GM03348 (cell line): ENCODE data around the gene ANKFN1.
"Not testable (repeated sequence)": the region's sequence is repeated elsewhere in the genome, so short reads cannot be mapped to it uniquely, and the experiment has no call there.

Source experiments
- DNase-seq: peaks from one replicate; pipeline ENCODE4 v3.0.0; 2012; ENCODE audit warnings: low spot score

The ANKFN1 gene

DNA sequence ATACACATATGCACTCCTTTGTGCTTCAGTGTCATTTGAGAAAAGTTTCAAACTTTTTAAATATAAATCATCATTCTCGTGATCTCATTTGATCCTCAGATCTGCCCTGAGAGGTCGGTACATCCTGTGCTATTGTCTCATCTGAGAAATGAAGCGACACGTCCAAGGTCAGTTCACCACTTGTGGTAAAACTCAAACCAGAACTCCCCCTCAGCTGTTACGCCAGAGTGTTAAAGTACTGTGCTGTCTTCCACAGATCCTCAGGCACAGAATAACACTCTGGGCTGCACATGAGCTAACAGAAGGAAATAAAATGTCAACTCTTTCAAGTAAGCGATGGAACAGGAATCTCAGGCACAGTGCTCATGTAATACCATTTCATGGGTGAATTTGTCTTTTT, 31.4 kb downstream of the ANKFN1 start:
- no peak for DNase-seq

DNA sequence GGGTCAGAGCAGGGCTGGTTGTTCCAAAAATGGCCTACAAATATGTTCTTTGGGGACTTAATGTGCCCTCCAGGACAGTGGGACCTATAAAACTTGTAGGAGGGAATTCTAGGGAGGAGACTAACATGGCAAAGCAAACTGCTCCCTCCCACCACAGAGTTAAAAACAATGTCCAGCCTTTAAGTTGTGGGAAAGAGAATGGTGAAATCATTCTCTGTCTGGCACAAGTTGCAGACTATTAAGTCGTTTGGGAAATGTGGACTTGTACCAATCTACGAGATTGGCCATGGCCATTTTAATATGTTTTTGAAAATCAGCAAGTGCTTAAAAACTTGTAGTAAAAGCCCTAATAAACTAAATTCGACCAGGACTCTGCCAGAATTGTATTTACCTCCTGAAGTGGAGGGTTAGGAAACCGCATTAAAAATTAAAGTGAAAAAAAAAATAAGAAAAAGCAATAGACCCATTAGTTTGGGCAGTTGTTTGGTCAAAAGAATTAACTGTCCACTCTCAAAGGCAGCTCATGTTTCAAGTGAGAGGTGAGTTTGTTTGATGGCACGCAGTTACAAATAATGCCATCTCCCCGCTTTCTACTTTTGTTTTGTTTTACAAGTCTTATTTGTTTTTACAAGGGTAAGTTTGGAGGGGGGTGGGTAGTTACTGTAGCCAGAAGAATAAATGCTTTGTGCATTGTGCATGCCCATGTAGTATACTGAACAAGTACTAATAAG, 32.4 kb downstream of the ANKFN1 start:
- no peak for DNase-seq

DNA sequence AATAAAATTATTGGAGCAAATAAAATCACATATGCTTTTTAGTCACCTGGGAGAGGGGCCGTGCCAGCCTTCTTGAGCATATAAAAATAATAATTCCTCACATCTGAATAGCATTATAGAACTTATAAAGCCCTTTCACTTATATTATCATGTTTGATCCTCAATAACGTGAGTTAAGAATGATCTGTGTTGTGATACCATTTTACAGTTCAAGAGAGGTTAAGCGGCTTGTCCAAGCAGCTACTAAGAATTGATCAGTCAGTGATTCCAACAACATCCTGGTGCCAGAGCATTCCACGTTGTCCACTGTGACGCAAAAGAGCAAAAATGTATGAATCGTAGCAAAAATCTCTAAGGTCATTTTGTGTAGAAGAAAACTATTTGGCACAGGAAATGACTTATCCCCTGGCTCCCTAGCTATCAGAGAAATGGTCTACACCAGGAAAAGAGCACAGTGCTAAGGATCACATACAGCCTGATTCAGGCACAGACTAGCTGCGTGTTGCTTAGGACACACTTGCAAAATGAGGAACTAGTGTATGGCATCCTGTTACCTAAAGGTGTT, 33.0 kb downstream of the ANKFN1 start:
- peak; percentile 66 for DNase-seq

DNA sequence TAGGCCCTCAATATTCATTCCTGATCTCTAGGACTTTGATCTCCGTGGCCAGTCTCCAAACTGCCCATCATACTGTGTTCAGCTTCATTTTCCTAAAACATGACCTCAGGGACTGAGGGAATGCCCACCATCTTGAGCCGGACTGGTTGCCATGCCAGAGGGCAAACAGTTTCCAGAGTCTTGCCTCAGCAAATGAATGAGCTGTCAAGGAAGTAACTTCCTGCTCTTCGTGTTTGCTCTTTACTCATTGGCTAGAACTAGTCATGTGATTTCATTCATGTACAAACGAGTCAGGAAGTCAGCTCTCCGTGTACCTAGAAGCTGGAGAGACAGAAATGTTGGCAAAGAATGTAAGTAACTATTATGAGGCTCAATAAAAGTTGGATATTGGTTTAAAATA, 50.2 kb downstream of the ANKFN1 start:
- DNase-seq, result no peak

DNA sequence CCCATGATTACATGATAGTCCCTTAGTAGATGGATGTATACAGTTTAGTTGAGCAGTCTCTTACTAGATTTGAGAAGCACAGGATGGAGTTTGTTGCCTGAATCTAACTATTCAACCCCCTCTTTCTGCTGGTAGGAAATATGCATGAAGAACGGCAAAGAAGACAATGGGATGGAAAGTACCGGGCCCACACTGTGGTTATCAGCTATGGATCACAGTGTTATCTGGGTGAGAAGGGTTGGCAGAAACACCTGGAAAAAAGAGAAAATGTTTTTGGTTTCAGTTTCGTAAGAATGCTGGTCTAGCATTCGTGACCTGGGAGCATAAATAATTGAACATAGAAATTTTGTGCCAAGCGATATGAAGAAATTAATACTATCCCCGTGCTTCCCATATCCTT, 53.1 kb downstream of the ANKFN1 start:
- no peak for DNase-seq

DNA sequence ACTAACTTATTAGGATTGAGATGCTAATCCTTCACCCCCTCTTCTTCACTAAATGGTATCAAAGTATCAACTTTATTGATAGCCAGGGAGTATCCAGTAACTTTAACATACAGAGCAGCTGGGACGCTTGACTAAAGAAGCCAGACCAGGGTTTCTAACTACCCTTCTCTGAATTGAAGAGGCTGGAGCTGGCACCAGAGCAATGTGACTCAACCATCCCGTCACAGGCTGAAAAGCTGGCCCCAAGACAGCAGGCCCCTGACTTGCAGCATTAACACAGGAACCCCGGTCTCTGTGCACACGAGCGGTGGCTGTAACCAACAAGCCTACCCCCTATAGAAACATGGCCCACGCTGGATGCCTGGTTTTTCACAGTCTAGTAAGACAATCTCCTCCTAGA, 59.8 kb downstream of the ANKFN1 start:
- peak; percentile 11 for DNase-seq

DNA sequence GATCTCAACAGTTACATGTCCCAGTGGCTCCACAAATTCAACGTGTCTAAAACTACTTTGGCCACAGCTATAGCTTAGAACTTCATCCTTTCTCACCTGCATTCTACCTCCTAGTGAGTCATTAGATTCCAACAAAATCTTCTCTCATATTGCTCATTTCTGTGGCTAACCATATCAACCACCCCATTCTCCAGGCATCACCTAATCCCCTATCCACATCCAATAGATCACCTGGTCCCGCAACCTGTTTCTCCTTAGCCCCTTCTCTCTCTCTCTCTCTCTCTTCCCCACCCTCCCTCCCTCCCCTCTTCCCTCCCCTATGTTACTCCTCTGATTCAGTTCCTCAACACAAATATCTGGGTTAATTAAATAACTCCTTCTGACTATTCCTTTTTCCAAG, 64.6 kb downstream of the ANKFN1 start:
- DNase-seq, result no peak

DNA sequence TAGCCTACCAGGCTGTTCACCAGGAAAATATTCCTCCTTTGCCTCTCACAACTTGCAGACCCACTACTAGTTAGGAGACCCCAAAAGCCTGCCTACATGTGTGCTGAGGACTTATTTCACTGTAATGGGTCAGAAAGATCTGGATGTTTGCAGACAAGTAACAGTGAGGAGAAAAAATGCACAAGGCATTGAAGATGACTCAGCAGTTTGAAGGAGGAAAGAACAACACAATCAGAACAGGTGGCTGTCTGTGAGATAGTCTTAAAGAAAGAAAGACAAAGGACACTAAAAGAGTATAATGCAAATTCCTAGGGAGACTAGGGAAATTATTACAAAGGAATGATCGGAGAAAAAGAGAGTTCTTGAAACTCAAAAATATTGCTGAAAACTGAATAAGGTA, 69.0 kb downstream of the ANKFN1 start:
- DNase-seq, result no peak

DNA sequence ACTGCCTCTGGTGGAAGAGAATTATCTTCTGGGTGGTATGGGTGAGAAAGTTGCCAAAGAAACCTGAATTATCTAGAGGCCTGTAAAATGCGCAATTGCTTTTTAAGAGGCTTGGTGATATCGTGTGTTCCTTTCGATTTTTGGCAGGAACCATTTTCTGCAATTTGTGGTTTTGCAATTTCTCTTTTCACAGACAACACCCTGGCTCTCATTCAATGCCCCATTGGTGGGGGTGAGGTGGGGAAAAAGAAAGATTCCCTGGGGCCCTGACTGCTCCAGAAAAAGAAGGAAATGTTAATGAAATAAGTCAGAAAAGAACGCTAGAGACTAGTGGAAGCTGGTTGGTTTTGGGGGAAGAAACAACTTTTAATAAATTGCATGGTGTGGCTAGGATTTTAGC, 77.4 kb downstream of the ANKFN1 start:
- DNase-seq, result peak; percentile 33

DNA sequence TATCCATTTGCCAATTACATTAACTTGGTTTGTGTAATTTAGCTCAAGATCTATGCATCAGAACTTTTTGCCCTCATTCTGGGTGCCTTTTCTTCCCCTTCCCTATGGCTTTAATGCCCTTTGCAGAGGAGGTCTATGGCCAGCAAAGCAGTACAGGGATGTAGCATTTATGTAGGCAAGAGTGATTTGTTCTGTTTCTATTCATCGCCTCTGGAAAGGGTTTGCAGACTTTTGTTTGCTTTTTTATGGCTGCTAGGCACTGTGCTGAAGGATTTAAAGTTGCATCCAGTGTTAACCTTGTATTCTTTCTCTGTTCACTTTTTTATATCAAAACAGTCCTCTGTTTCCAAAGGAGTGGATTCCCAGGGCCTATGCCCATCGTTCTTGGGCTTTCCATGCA, 78.0 kb downstream of the ANKFN1 start:
- no peak for DNase-seq

DNA sequence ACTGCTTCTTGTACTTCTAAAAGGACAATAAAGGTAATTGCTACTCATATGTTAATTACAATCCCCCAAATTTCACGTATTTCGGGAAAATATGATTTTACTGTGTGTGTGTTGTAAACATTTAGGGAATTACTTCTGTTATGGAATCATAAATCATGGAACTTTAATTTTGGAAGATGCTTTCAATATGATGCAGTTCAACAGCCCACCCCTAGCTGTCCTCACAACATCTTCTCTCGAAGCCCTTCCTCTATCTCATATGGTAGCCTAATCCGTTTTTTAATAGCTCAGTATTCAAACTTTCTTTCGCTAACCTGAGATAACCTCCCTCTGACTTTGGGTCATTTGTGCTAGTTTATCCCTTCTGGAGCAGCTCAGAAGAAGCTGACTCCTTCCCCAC, 78.4 kb downstream of the ANKFN1 start:
- no peak for DNase-seq

DNA sequence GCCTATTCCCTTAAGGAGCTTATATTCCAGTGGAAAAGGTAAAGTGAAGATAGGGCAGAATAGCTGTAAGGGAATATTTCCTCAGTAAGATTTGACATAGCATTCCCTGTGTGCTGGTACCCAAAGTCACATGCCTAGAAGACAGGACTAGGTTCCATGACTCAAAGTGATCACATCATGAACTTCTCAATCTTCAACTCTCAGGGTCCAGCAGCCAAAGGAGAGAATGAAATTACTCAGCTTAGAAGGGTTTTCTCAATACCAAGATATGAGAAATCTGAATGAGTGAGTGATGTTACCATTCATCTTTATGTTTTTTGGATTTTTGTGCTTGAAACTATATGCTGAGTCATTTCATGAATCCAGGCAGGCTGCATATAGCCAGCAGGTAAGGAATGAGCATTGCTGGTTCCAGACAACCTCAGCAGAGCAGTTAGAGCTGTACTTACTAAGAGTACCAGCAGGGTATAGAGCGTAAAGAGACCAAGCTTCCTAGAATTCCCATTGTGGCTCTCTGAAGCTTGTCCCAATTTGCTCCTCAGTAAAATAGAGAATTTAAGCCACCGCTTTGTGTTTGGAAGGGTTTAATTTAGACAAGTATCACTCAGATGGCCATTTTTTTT, 91.1 kb downstream of the ANKFN1 start:
- DNase-seq, result no peak

DNA sequence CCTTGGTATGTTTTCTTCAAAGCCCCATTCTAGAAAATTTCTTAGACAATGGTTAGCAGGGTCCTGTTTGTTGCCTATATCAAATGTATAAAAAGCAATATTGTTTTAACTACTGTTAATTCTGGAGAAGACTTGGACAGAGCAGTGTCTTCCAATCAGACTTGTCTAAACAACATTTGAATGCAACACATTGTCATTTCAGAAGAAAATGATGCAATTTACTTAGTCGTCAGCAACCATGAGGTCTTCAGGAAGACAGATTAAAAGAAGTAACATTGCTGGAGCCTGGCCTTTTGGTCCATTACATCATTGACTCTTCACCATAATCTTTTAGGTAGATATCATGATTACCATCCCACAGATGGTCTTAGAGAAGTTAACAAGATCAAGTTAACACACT, 94.5 kb downstream of the ANKFN1 start:
- no peak for DNase-seq

DNA sequence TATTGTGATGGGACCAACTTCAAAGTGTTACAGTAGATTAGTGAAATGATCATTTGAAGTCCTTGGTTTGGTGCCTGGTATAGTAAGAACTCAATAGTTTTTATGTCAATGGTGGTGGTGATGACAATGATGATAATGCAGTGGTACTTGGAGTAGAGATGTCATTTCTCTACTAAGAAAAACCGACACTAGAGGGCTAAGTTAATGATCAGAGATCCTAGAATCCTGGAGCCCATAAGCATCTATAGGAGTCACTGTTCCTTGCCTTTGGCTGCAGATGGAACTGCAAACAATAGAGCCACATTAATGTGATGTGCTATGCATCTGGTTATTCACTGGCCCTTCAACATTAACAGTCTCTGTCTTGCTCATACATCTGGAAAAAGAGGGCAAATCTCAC, 103.8 kb downstream of the ANKFN1 start:
- DNase-seq, result no peak

DNA sequence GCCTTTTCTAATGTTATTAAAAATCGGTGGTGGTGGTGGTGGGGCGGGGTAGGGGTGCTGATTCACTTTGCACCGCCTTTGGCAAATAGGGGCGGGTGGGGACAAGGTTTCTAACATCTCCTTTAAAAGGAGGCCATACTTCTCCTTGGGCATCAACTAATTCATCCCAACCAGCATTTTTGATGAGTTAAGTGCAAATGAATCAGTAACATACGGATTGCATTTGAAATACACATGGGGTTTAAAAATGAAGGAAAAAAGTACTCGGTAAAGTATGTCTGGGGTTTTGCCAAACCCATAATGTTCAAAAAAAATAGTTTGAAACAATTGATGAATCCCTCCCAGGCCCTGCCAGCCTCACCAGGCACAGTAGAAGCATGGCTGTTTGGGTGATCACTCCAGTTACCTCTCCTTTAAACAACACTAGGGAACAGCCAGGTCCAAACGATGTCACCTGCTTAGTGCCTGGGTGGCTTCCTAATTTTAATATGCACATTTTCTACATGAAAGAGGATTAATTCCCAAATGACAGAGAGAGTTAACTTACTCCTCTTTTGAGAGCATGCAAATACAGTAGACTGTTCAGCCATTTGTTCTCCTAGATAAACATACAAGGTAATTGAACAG, 107.2 kb downstream of the ANKFN1 start:
- peak; percentile 21 for DNase-seq

DNA sequence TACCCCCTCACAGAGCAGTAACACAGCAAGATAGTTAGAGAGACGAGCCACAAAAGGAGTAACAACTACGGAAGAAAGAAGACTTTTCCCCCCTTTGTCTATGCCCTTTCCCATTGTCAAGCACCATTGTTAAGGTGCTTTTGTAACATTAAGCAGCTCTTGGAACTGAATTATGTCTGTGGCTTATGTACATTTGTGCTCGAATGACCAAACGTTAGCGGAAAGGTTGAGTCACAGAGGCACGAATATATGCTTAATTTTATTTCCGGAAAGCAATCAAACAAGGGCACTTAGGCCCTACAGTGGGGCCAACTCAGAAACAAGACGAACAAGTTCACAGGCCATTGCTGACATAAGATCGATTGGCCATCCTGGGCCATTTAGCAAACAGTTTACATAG, 109.5 kb downstream of the ANKFN1 start:
- DNase-seq, result no peak

DNA sequence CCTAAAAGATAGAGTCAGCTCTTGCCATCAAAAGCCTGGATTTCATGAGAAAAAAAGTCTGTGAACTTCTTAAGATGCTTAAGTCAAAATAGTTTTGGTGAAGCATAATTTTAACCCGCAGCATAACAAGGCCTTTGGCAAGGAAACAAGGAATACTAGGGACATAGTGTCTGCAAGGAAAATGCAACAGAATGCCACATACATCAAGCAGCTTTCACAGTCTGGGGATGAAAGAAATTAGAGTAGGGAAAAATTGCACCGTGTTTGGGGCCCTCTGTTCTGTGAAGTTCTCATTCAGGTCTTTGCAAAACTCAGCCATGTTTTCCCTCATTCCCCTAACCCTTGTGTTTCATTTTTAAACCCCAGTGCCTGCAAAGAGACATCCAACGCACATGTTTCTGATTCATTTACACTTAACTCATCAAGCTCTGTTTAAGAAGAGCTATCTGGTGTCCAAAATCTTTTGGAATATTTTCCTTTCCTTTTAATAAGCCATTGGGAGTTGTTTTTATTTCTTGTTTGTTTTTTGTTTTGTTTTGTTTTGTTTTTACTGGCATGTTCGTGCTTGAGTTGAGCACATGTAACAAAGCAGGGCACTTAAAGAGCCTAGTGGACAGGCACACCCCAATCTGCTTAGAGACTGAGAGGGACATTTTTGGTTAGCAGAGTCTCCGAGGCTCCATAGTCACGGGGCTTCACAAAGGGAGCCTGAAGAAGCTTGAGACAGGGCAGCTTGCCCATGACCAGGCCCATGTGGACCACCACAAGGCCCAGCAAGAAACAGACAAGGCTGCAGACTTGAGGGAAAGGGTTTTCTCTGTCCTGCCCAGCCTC, 116.5 kb downstream of the ANKFN1 start:
- DNase-seq, result peak; percentile 17

DNA sequence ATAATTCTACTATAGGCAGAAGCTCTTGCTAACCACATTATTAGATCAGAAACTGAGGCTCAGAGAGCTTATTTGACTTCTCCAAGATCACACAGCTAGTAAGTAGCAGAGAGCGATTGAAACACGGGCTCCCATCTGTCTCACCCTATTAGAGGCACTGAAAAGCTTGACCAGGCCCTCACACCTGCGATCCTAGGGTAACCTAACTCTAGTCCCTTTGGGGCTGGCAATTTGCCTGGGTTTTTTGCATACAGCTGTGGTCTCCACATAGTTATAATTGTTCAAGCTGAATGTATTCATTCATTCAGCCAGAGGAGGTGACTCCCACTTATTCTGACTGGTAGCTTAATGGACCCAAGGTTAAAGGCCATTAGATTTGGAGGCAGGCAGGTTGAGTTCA, 121.2 kb downstream of the ANKFN1 start:
- no peak for DNase-seq

DNA sequence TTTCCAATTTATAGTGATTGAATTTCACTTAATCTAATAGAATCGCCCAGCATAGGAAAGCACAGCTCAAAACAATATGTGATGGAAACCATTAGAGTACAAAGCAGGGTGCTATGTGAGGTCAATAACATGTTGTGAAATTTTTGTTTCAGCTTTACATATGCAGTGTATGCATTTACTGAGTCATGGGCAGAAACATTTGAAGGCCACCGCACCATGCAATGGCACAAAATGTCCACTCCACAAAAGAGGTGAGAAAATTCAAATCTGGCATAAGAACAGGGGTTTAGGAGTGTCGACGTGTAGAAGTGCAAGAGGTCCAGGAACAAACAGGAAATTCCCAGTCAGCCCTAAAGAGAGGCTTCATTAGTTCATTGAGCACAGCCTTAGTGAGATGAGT, 131.2 kb downstream of the ANKFN1 start:
- DNase-seq, result no peak

DNA sequence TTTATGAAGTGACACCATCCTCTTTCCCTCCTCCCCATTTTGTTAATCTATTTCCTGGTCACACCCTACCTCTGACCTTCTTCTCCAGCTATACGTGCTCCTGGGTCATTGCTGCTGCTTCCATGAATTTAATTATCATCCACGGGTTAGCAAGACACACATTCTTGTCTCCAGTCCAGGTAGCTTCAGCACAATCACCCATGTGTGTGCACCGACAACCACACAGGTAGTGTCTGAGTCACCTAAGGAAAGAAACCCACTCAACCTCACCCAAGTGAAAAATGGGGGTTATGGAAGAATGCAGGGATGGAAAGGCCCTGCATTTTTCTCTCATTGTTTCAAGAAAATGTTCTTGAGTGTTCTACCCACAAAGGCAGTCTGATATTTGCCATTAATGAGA, 135.5 kb downstream of the ANKFN1 start:
- not testable (repeated sequence) for DNase-seq

DNA sequence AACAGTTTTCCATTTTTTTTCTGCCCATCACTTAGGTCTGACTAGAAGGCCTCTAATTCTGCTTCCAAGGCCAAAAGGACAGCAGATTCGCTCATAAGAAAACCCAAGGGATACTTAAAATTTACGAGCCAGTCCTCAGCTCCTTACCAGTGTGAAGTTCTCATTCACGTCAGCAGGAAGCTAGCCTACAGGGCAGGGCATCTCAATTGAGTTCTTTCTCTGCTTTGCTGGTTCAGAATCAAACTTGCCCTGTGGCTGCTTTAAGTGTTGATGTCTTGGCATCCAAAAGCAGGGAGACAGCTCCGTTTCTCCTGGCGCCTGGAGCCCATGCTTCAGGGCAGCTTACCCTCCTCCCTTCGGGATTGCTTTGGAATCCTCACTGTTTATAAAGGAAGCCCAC, 136.0 kb downstream of the ANKFN1 start:
- DNase-seq, result no peak

DNA sequence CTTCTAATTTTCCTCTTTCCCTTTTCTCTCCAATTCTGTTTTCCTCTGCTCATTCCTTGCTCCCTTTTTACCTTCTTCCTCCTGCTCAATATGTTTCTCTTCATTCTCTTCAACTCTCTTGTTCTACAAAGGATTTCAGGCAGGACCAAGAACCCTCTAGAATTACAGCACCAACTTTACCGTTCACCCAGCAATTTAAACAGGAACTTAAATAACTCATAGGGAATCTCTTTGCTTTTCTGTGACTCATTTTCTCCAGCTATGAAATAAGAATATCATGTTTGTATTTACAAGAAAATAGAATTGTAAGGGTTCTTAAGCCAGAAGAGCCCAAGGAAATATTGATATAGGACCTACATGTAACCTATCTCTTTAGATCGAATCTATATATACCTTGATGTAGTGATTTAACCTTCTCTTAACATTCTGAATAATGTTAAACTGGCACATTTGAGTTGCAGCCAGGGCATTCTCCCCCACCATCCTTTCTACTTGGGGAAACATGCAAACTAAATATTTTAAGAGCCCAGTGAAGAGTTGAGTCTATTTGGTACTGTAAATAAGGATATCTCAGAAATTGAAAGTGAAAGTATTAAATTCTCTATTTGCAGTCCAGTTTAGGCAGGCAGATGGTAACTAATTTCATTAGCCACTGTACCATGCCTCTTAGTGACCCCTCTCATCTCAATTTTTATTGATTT, 137.0 kb downstream of the ANKFN1 start:
- no peak for DNase-seq
